Liver (tissue), 9 donors: ENCODE results near the gene MAN2B1. TPM values are rescaled to one million over a fixed set of nuclear protein-coding genes. Genes with fewer than 3 reads are reported as not detected.

Experiments used
- DNase-seq: peaks from one replicate; pipeline ENCODE4 v3.0.0-alpha.2; 2017; ENCODE audit warnings: low spot score
- H3K27ac ChIP-seq, 2 donors: one replicate each; pipeline ENCODE4 v1.7.0; 2013; ENCODE audit warnings: inconsistent platforms in 2 of 2, low read length in 2 of 2, control low read depth in 1 of 2, low read depth in 1 of 2, mild to moderate bottlenecking in 1 of 2
- H3K27me3 ChIP-seq, 4 donors: one replicate each; pipeline versions ENCODE4 v1.6.1 to v1.7.0; 2013; ENCODE audit warnings: low read length in 3 of 4, inconsistent platforms in 1 of 4, mild to moderate bottlenecking in 1 of 4, moderate library complexity in 1 of 4; ENCODE audit not compliant: control insufficient read depth in 4 of 4, insufficient read depth in 4 of 4
- H3K36me3 ChIP-seq, 4 donors: one replicate each; pipeline versions ENCODE4 v1.6.1 to v1.7.0; 2013; ENCODE audit warnings: low read length in 3 of 4, mild to moderate bottlenecking in 3 of 4, low read depth in 1 of 4, moderate library complexity in 1 of 4; ENCODE audit not compliant: control insufficient read depth in 4 of 4, insufficient read depth in 3 of 4
- H3K4me1 ChIP-seq, 4 donors: one replicate each; pipeline versions ENCODE4 v1.6.1 to v1.7.0; 2013; ENCODE audit warnings: low read length in 3 of 4, mild to moderate bottlenecking in 3 of 4, moderate library complexity in 1 of 4; ENCODE audit not compliant: control insufficient read depth in 4 of 4, insufficient read depth in 4 of 4
- H3K4me3 ChIP-seq, 3 donors: one replicate each; pipeline versions ENCODE4 v1.6.1 to v1.7.0; 2013; ENCODE audit warnings: low read length in 3 of 3, control low read depth in 1 of 3, low read depth in 1 of 3, mild to moderate bottlenecking in 1 of 3
- H3K9ac ChIP-seq, 2 donors: one replicate each; pipeline ENCODE4 v1.7.0; 2013; ENCODE audit warnings: low read length in 2 of 2, mild to moderate bottlenecking in 2 of 2, moderate library complexity in 2 of 2, control low read depth in 1 of 2, low read depth in 1 of 2
- H3K9me3 ChIP-seq, 4 donors: one replicate each; pipeline versions ENCODE4 v1.6.1 to v1.7.0; 2013; ENCODE audit warnings: low read length in 3 of 4; ENCODE audit not compliant: control insufficient read depth in 4 of 4
- ATF3 ChIP-seq: IDR thresholded peaks from 2 replicates; pipeline ENCODE4 v1.6.1; 2016; ENCODE audit warnings: antibody characterized with exemption
- EGR1 ChIP-seq, 2 donors: IDR thresholded peaks; 2 replicates each; pipeline ENCODE4 v1.6.1; 2016 to 2018; ENCODE audit warnings: antibody characterized with exemption in 2 of 2, low read depth in 2 of 2
- FOXA1 ChIP-seq: IDR thresholded peaks from 2 replicates; pipeline ENCODE4 v1.6.1; 2016; ENCODE audit warnings: antibody characterized with exemption
- FOXA2 ChIP-seq: IDR thresholded peaks from 2 replicates; pipeline ENCODE4 v1.6.1; 2016; ENCODE audit warnings: antibody characterized with exemption
- GABPA ChIP-seq, 2 donors: IDR thresholded peaks in 1 of 2; conservative IDR thresholded peaks in 1 of 2; 2 replicates each; pipeline ENCODE4 v1.6.1; 2016; ENCODE audit warnings: antibody characterized with exemption in 2 of 2, mild to moderate bottlenecking in 1 of 2, moderate library complexity in 1 of 2
- HNF4A ChIP-seq, 2 donors: conservative IDR thresholded peaks; 2 replicates each; pipeline ENCODE4 v1.6.1; 2016; ENCODE audit warnings: antibody characterized with exemption in 2 of 2, mild to moderate bottlenecking in 2 of 2
- HNF4G ChIP-seq: IDR thresholded peaks from 2 replicates; pipeline ENCODE4 v1.6.1; 2016; ENCODE audit warnings: antibody characterized with exemption
- JUND ChIP-seq, 2 donors: IDR thresholded peaks; 2 replicates each; pipeline ENCODE4 v1.6.1; 2016; ENCODE audit warnings: antibody characterized with exemption in 2 of 2
- NR2F2 ChIP-seq: IDR thresholded peaks from 2 replicates; pipeline ENCODE4 v1.6.1; 2016; ENCODE audit warnings: antibody characterized with exemption
- RAD21 ChIP-seq, 2 donors: IDR thresholded peaks; 2 replicates each; pipeline ENCODE4 v1.6.1; 2016; ENCODE audit warnings: antibody characterized with exemption in 2 of 2, mild to moderate bottlenecking in 2 of 2
- RXRA ChIP-seq, 2 donors: IDR thresholded peaks; 2 replicates each; pipeline ENCODE4 v1.6.1; 2017 to 2018; ENCODE audit warnings: antibody characterized with exemption in 2 of 2, mild to moderate bottlenecking in 1 of 2
- SP1 ChIP-seq: IDR thresholded peaks from 2 replicates; pipeline ENCODE4 v1.6.1; 2018; ENCODE audit warnings: antibody characterized with exemption, mild to moderate bottlenecking
- TAF1 ChIP-seq: conservative IDR thresholded peaks from 2 replicates; pipeline ENCODE4 v1.6.1; 2016; ENCODE audit warnings: antibody characterized with exemption, mild to moderate bottlenecking
- YY1 ChIP-seq: IDR thresholded peaks from 2 replicates; pipeline ENCODE4 v1.6.1; 2016; ENCODE audit warnings: antibody characterized with exemption, mild to moderate bottlenecking
- ZBTB33 ChIP-seq: IDR thresholded peaks from 2 replicates; pipeline ENCODE4 v1.6.1; 2016; ENCODE audit warnings: antibody characterized with exemption
- WGBS: extraction: QIAGEN DNeasy Blood & Tissue Kit; methylation state at CpG from one replicate; pipeline ENCODE4 v1.1.7; 2013; 5-methylcytosine and 5-hydroxymethylcytosine counted together
- polyA plus RNA-seq, 2 donors: library from polyadenylated mRNA; stranded (reverse) in 1 of 2; unstranded in 1 of 2; fragments of 200-250 nt in 1 of 2; fragments of >200 nt in 1 of 2; fragmentation: Nextera tagmentation in 1 of 2; extraction: Ambion mirVana in 1 of 2; gene quantifications; one replicate each; pipeline versions ENCODE4 v1.2.1 to v1.2.3, GENCODE V29; 2013 to 2015
- total RNA-seq, 2 donors: library from RNA; depleted of rRNA; stranded (reverse); fragments of >200 nt; gene quantifications; one replicate each; pipeline ENCODE4 v1.2.3, GENCODE V29; 2014
- TF ChIP-seq, protein P1 (sequence below): IDR thresholded peaks from 2 replicates; pipeline ENCODE4 v1.6.1; 2016; ENCODE audit warnings: antibody characterized with exemption, mild to moderate bottlenecking
- TF ChIP-seq, protein P2 (sequence below): fragments of 150-350 bp; IDR thresholded peaks from 2 replicates; pipeline ENCODE4 v1.5.1; 2017; ENCODE audit warnings: improper control_type of control experiment, low read depth, low read length; ENCODE audit not compliant: missing input control
- TF ChIP-seq, protein P3 (sequence below): IDR thresholded peaks from 2 replicates; pipeline ENCODE4 v1.6.1; 2016; ENCODE audit warnings: antibody characterized with exemption
- donor health status: healthy.
- donor health status: healthy.
- donor health status: healthy.
- donor health status: healthy.
- donor health status: healthy.

The MAN2B1 gene
- total and polyA plus RNA-seq, 4 donors, result 23.5 to 42.9 (median 35.1) TPM

- DNase-seq, result no peak
- H3K27me3 ChIP-seq, result no peaks in the 10 kb centered on the region
- H3K9ac ChIP-seq, result no peak overlapping the region
- TF ChIP-seq SP1 (no peak), GABPA (IDR thresholded peaks at IDR 0.05 in 1 of 2, conservative IDR thresholded peaks at IDR 0.05 in 1 of 2) (no peak), FOXA2 (no peak), JUND (IDR thresholded peaks at IDR 0.05) (no peak), FOXA1 (no peak), HNF4A (conservative IDR thresholded peaks at IDR 0.05) (no peak), NR2F2 (no peak), EGR1 (IDR thresholded peaks at IDR 0.05; ENCODE audit: low read depth in 2 of 2) (no peak), ATF3 (no peak), RAD21 (IDR thresholded peaks at IDR 0.05) (no peak), TAF1 (no peak), RXRA (IDR thresholded peaks at IDR 0.05) (no peak), YY1 (no peak), ZBTB33 (no peak), HNF4G (no peak)
- TF ChIP-seq, protein P1, sequence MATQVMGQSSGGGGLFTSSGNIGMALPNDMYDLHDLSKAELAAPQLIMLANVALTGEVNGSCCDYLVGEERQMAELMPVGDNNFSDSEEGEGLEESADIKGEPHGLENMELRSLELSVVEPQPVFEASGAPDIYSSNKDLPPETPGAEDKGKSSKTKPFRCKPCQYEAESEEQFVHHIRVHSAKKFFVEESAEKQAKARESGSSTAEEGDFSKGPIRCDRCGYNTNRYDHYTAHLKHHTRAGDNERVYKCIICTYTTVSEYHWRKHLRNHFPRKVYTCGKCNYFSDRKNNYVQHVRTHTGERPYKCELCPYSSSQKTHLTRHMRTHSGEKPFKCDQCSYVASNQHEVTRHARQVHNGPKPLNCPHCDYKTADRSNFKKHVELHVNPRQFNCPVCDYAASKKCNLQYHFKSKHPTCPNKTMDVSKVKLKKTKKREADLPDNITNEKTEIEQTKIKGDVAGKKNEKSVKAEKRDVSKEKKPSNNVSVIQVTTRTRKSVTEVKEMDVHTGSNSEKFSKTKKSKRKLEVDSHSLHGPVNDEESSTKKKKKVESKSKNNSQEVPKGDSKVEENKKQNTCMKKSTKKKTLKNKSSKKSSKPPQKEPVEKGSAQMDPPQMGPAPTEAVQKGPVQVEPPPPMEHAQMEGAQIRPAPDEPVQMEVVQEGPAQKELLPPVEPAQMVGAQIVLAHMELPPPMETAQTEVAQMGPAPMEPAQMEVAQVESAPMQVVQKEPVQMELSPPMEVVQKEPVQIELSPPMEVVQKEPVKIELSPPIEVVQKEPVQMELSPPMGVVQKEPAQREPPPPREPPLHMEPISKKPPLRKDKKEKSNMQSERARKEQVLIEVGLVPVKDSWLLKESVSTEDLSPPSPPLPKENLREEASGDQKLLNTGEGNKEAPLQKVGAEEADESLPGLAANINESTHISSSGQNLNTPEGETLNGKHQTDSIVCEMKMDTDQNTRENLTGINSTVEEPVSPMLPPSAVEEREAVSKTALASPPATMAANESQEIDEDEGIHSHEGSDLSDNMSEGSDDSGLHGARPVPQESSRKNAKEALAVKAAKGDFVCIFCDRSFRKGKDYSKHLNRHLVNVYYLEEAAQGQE, result no peak
- TF ChIP-seq, protein P2, sequence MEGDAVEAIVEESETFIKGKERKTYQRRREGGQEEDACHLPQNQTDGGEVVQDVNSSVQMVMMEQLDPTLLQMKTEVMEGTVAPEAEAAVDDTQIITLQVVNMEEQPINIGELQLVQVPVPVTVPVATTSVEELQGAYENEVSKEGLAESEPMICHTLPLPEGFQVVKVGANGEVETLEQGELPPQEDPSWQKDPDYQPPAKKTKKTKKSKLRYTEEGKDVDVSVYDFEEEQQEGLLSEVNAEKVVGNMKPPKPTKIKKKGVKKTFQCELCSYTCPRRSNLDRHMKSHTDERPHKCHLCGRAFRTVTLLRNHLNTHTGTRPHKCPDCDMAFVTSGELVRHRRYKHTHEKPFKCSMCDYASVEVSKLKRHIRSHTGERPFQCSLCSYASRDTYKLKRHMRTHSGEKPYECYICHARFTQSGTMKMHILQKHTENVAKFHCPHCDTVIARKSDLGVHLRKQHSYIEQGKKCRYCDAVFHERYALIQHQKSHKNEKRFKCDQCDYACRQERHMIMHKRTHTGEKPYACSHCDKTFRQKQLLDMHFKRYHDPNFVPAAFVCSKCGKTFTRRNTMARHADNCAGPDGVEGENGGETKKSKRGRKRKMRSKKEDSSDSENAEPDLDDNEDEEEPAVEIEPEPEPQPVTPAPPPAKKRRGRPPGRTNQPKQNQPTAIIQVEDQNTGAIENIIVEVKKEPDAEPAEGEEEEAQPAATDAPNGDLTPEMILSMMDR, result no peak
- TF ChIP-seq, protein P3, sequence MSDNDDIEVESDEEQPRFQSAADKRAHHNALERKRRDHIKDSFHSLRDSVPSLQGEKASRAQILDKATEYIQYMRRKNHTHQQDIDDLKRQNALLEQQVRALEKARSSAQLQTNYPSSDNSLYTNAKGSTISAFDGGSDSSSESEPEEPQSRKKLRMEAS, result no peak
- H3K4me3 ChIP-seq, result no peak overlapping the region
- peaks cover 0 to 11% (median 4%) of the 10 kb centered on the region in 4 donors for H3K4me1 ChIP-seq
- 87% methylated on average over 4 of the region's 4 CpGs for WGBS
- H3K9me3 ChIP-seq, result no peaks in the 10 kb centered on the region
- no peak overlapping the region for H3K27ac ChIP-seq
- H3K36me3 ChIP-seq, result peaks cover 0 to 11% (median 5%) of the 10 kb centered on the region in 4 donors
These were observed 48.9 kb downstream of the MAN2B1 start for GRCh38 chr19:12617646-12618045.
